K562 (cell line): ENCODE measurements around the gene TENT5A. TPM values are rescaled to one million over a fixed set of nuclear protein-coding genes. Genes with fewer than 3 reads are reported as not detected.

Experiments used
- ATAC-seq: fragments of 200-7000 bp; cut with Tn5 transposase; 3 replicates; pipeline ENCODE4 v1.9.1; 2020; ENCODE audit warnings: moderate library complexity
- BruUV-seq: library from RNA; stranded (reverse); fragments of 400-500 nt; replicated peaks from 2 replicates; lab custom pipeline; 2021; lab: Mats Ljungman, UMichigan
- CTCF ChIA-PET: fragments of 300-600 bp; formaldehyde crosslinking; extraction: SDS; loops from one replicate; lab custom pipeline; 2021; ENCODE audit warnings: low intra/inter-chr PET ratio; lab: Yijun Ruan, JAX
- POLR2A ChIA-PET: fragments of 300-600, 350-650 bp; sonication (Branson Sonifier 250); formaldehyde crosslinking; extraction: SDS; loops from one replicate; lab custom pipeline; 2021; ENCODE audit warnings: antibody characterized with exemption, inconsistent platforms; lab: Yijun Ruan, JAX
- DNase-seq, 4 experiments: peaks; one replicate each; pipeline versions ENCODE4 v3.0.0 to v3.0.0-alpha.2; 2011 to 2018; ENCODE audit warnings: low spot score in 3 of 4, mixed read lengths in 3 of 4; ENCODE audit errors: extremely low read depth in 1 of 4
- FAIRE-seq: peaks from 2 replicates; lab custom pipeline; 2011; peaks lifted over from hg19 to GRCh38; lab: Jason Lieb, UNC
- H2AFZ ChIP-seq: 2 replicates; pipeline ENCODE4 v1.6.0; 2011; ENCODE audit warnings: low read depth, low read length, control low read depth, inconsistent platforms
- H3K27ac ChIP-seq: fragments of 200-600 bp; 3 replicates; pipeline ENCODE4 v1.8.0; 2011; ENCODE audit warnings: low read depth, mild to moderate bottlenecking, control low read depth, inconsistent platforms, low read length, moderate library complexity, mixed read lengths; ENCODE audit errors: extremely low read depth
- H3K27me3 ChIP-seq, 2 experiments: fragments of 300-600 bp in 1 of 2; 2 replicates in 1 of 2; 3 replicates in 1 of 2; pipeline versions ENCODE4 v1.6.0 to v1.8.0; 2011; ENCODE audit warnings: inconsistent platforms in 2 of 2, low read length in 2 of 2, mild to moderate bottlenecking in 1 of 2, mixed read lengths in 1 of 2, moderate library complexity in 1 of 2; ENCODE audit not compliant: control insufficient read depth in 2 of 2, insufficient read depth in 2 of 2
- H3K36me3 ChIP-seq: fragments of 300-600 bp; 3 replicates; pipeline ENCODE4 v1.8.0; 2011; ENCODE audit warnings: mild to moderate bottlenecking, low read length, inconsistent platforms; ENCODE audit not compliant: control insufficient read depth, insufficient read depth
- H3K4me1 ChIP-seq, 2 experiments: fragments of 200-600 bp in 1 of 2; replicated peaks in 1 of 2; 2 replicates in 1 of 2; 3 replicates in 1 of 2; pipeline versions ENCODE4 v1.5.1 to v1.8.0; 2011; ENCODE audit warnings: inconsistent platforms in 2 of 2, low read length in 2 of 2, mild to moderate bottlenecking in 1 of 2, mixed read lengths in 1 of 2, moderate library complexity in 1 of 2; ENCODE audit not compliant: control insufficient read depth in 2 of 2, insufficient read depth in 2 of 2
- H3K4me2 ChIP-seq: 2 replicates; pipeline ENCODE4 v1.6.1; 2011; ENCODE audit warnings: low read length, control low read depth, inconsistent platforms, mixed read lengths; ENCODE audit not compliant: insufficient read depth
- H3K4me3 ChIP-seq: fragments of 200-600 bp; sonication (generic), shearing (Covaris generic); 2 replicates; pipeline ENCODE4 v1.5.1; 2016; ENCODE audit warnings: control low read depth, inconsistent platforms
- H3K79me2 ChIP-seq: fragments of 200-600 bp; 3 replicates; pipeline ENCODE4 v1.8.0; 2011; ENCODE audit warnings: low read length, inconsistent platforms; ENCODE audit not compliant: control insufficient read depth, insufficient read depth
- H3K9ac ChIP-seq, 2 experiments: 2 replicates each; pipeline versions ENCODE4 v1.6.0 to v1.6.1; 2011; ENCODE audit warnings: low read depth in 2 of 2, low read length in 2 of 2, control low read depth in 1 of 2, inconsistent platforms in 1 of 2, mild to moderate bottlenecking in 1 of 2, mixed read lengths in 1 of 2; ENCODE audit not compliant: insufficient read depth in 1 of 2
- H3K9me1 ChIP-seq: one replicate; pipeline ENCODE4 v1.6.0; 2011; ENCODE audit warnings: inconsistent platforms, mild to moderate bottlenecking, low read length, moderate library complexity; ENCODE audit not compliant: control insufficient read depth, insufficient read depth
- H3K9me3 ChIP-seq: replicated peaks from 2 replicates; pipeline ENCODE4 v1.5.1; 2011; ENCODE audit warnings: low read depth, low read length, inconsistent platforms; ENCODE audit not compliant: control insufficient read depth, insufficient read depth
- H4K20me1 ChIP-seq: replicated peaks from 2 replicates; pipeline ENCODE4 v1.6.1; 2011; ENCODE audit warnings: low read length, inconsistent platforms, mixed read lengths; ENCODE audit not compliant: control insufficient read depth, insufficient read depth
- CREB1 ChIP-seq, 2 experiments: sonication (generic) in 1 of 2; formaldehyde crosslinking in 1 of 2; IDR thresholded peaks; 2 replicates each; pipeline versions ENCODE4 v1.6.1 to v1.8.0; 2012 to 2022; ENCODE audit warnings: inconsistent platforms in 1 of 2, mild to moderate bottlenecking in 1 of 2, missing genetic modification reagents in 1 of 2, moderate library complexity in 1 of 2
- GATAD2B ChIP-seq: fragments of 450-650 bp; IDR thresholded peaks from 2 replicates; pipeline ENCODE4 v1.6.1; 2017; ENCODE audit warnings: mild to moderate bottlenecking, borderline replicate concordance
- HMBOX1 ChIP-seq: sonication (generic); IDR thresholded peaks from 2 replicates; pipeline ENCODE4 v1.6.1; 2016
- IRF2 ChIP-seq: sonication (generic); formaldehyde crosslinking; IDR thresholded peaks from 2 replicates; pipeline ENCODE4 v1.8.1; 2022; ENCODE audit warnings: mild to moderate bottlenecking, missing genetic modification reagents
- KLF10 ChIP-seq: fragments of 250-450 bp; sonication (Bioruptor Pico); IDR thresholded peaks from 2 replicates; pipeline ENCODE4 v1.6.1; 2021; ENCODE audit warnings: matching md5 sums
- LARP7 ChIP-seq: fragments of 450-650 bp; IDR thresholded peaks from 2 replicates; pipeline ENCODE4 v1.6.1; 2016
- MIER1 ChIP-seq: fragments of 450-650 bp; IDR thresholded peaks from 2 replicates; pipeline ENCODE4 v1.6.1; 2016; ENCODE audit warnings: antibody characterized with exemption, mild to moderate bottlenecking, low read depth
- MXD1 ChIP-seq: fragments of 250-450 bp; sonication (Bioruptor Pico); IDR thresholded peaks from 2 replicates; pipeline ENCODE4 v1.8.0; 2021; ENCODE audit warnings: borderline replicate concordance, mild to moderate bottlenecking, moderate library complexity; ENCODE audit not compliant: poor library complexity, severe bottlenecking
- SPI1 ChIP-seq: IDR thresholded peaks from 2 replicates; pipeline ENCODE4 v1.6.1; 2011; ENCODE audit warnings: low read depth, low read length, control low read depth, borderline replicate concordance
- SRSF3 ChIP-seq: fragments of 200-400 bp; formaldehyde crosslinking; IDR thresholded peaks from 2 replicates; pipeline ENCODE4 v1.6.1; 2016; ENCODE audit warnings: mild to moderate bottlenecking, low read length, moderate library complexity; ENCODE audit not compliant: insufficient read depth
- ZBTB17 ChIP-seq: fragments of 450-650 bp; formaldehyde crosslinking; IDR thresholded peaks from 2 replicates; pipeline ENCODE4 v1.4.0; 2020; ENCODE audit warnings: mild to moderate bottlenecking
- ZHX1 ChIP-seq: fragments of 150-350 bp; conservative IDR thresholded peaks from 2 replicates; pipeline ENCODE4 v1.6.1; 2014; ENCODE audit warnings: low read length
- ZNF23 ChIP-seq: fragments of 250-450 bp; sonication (Bioruptor Pico); IDR thresholded peaks from 2 replicates; pipeline ENCODE4 v1.4.0; 2020; ENCODE audit warnings: mild to moderate bottlenecking
- ZNF586 ChIP-seq: fragments of 450-650 bp; formaldehyde crosslinking; conservative IDR thresholded peaks from 2 replicates; pipeline ENCODE4 v1.4.0; 2020; ENCODE audit warnings: mild to moderate bottlenecking, moderate library complexity
- WGBS: fragments of 100-300 bp; shearing (Covaris generic); methylation state at CpG from one replicate; pipeline ENCODE4 v1.1.6; 2016; ENCODE audit warnings: low coverage, mixed read lengths; ENCODE audit not compliant: insufficient coverage; ENCODE audit errors: missing lambda C conversion rate; 5-methylcytosine and 5-hydroxymethylcytosine counted together
- in situ Hi-C: fragments of 300-500 bp; cut with MboI; formaldehyde crosslinking; loops from 4 replicates; pipeline ENCODE4 v1.15.0; 2018; ENCODE audit warnings: inconsistent platforms, mixed read lengths
- intact Hi-C: fragments of 100-400 bp; cut with micrococcal nuclease; formaldehyde crosslinking; loops from 2 replicates; pipeline ENCODE4 v1.14.2; 2022
- polyA plus RNA-seq, 8 experiments: library from polyadenylated mRNA; depleted of rRNA in 4 of 8; stranded (reverse) in 5 of 8; unstranded in 3 of 8; fragments of >200 nt; fragmentation: Nextera tagmentation in 2 of 8; fragmentation: Illumina TruSeq in 1 of 8; extraction: Ambion mirVana in 2 of 8; extraction: Trizol in 1 of 8; gene quantifications; 2 replicates each; pipeline versions ENCODE4 v1.2.1 to v1.2.3, GENCODE V29; 2011 to 2014; ENCODE audit warnings: inconsistent platforms in 1 of 8, missing spikeins in 1 of 8
- total RNA-seq, 7 experiments: library from RNA; depleted of rRNA in 6 of 7; stranded (reverse); fragments of >200 nt in 6 of 7; fragmentation: Illumina TruSeq in 2 of 7; extraction: Trizol in 2 of 7; gene quantifications; 2 replicates each; pipeline versions ENCODE4 v1.2.1 to v1.2.3, GENCODE V29; 2011 to 2021; ENCODE audit warnings: low replicate concordance in 1 of 7
- TF ChIP-seq, protein P1 (sequence below): sonication (generic); formaldehyde crosslinking; IDR thresholded peaks from 2 replicates; pipeline ENCODE4 v1.8.0; 2022; ENCODE audit warnings: mild to moderate bottlenecking, low read depth, missing genetic modification reagents

Gene TENT5A
- total and polyA plus RNA-seq, 9 of the 15 experiments (the other 6 are each of a cell fraction or from before 2014, with no cell fraction given) = 0.77 to 2.3 (median 1.3) TPM

GRCh38 chr6:81769824-81770223 lies 17.3 kb upstream of the TENT5A start:
- H2AFZ ChIP-seq = no peak overlapping the region
- intact Hi-C loops = no loop called here
- in situ Hi-C loops = no loop called here
- no peak overlapping the region for H3K27ac ChIP-seq
- H3K9me1 ChIP-seq = no peaks in the 10 kb centered on the region
- no peak overlapping the region for H3K9ac ChIP-seq
- ATAC-seq (no peak), FAIRE-seq (no peak), DNase-seq (no peak)
- no peaks in the 10 kb centered on the region for H4K20me1 ChIP-seq
- no peak overlapping the region for H3K4me3 ChIP-seq
- no peaks in the 10 kb centered on the region for H3K4me1 ChIP-seq
- H3K27me3 ChIP-seq = no peaks in the 10 kb centered on the region
- H3K4me2 ChIP-seq = no peak overlapping the region
- 0% methylated on average over 1 of the region's 1 CpG for WGBS
- H3K36me3 ChIP-seq = no peaks in the 10 kb centered on the region
- BruUV-seq = no TSS peak
- no peaks in the 10 kb centered on the region for H3K9me3 ChIP-seq
- CTCF ChIA-PET = no interaction called here
- TF ChIP-seq MIER1 (no peak), KLF10 (CRISPR knock-in tag) (no peak), HMBOX1 (no peak), CREB1 (IDR thresholded peaks at IDR 0.05) (no peak), CREB1 (CRISPR knock-in tag; IDR thresholded peaks at IDR 0.05) (no peak), SPI1 (no peak), SRSF3 (no peak), ZBTB17 (CRISPR knock-in tag) (no peak), LARP7 (no peak), MXD1 (CRISPR knock-in tag) (no peak), IRF2 (CRISPR knock-in tag) (no peak), ZNF23 (no peak), GATAD2B (no peak), ZNF586 (CRISPR knock-in tag) (no peak), ZHX1 (no peak)
- TF ChIP-seq, protein P1, sequence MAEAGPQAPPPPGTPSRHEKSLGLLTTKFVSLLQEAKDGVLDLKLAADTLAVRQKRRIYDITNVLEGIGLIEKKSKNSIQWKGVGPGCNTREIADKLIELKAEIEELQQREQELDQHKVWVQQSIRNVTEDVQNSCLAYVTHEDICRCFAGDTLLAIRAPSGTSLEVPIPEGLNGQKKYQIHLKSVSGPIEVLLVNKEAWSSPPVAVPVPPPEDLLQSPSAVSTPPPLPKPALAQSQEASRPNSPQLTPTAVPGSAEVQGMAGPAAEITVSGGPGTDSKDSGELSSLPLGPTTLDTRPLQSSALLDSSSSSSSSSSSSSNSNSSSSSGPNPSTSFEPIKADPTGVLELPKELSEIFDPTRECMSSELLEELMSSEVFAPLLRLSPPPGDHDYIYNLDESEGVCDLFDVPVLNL (CRISPR knock-in tag) = no peak
- no peaks in the 10 kb centered on the region for H3K79me2 ChIP-seq
- POLR2A ChIA-PET = no interaction called here
